NCI-H2196 (cell line): ENCODE data around the gene MTREX.
"Not testable (repeated sequence)": the region's sequence is repeated elsewhere in the genome, so short reads cannot be mapped to it uniquely, and the experiment has no call there.

Experiments used
- DNase-seq: peaks from one replicate; lab custom pipeline; 2025; ENCODE audit not compliant: unreplicated experiment; lab: John Stamatoyannopoulos, UW

Gene MTREX

DNA sequence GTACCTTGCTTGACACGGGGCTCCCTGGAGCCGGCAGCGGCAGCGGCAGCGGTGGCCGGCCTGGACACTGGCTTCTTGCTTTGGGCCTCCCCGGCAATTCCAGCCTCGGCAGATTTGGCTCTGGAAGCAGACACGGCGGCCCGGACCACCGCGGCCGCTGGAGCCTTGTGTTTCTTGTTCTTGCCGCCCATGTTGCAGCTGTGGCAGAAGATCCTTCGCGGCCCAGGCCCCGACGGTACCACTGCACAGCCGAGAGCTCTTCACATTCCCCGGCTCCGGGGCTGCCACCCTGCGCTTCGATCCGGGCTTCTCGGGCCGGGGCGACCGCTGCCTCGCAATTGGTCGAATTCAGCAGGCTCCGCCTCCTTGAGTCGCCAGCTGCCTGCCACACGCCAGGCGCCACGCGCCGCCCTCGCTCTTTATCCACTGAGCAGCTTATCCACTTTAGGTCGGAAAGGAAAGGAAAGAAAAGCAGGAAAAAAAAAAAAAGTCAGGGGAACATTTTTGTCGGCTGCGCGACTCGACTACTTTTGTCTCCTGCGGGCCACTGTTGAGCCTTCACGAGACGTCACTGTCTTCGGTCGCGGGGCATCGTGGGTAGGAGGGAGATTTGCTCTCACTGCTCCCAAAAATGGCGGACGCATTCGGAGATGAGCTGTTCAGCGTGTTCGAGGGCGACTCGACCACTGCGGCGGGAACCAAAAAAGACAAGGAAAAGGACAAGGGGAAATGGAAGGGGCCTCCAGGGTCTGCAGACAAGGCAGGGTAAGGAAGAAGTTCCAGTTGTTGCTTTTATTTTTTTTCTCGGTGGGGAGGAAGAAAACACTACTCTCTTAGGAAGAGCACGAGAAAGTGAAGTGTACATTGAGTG is at the start of gene MTREX, which contains the start of gene DHX29:
TSS of gene MTREX (plus strand) at position 607 of the 871 bp plus-strand sequence. CDS start at position 632, 25 bp downstream.
TSS of gene DHX29 (minus strand) at position 312 of the 871 bp plus-strand sequence. CDS start at position 191, 121 bp downstream.
- DNase-seq = peak; percentile 81

DNA sequence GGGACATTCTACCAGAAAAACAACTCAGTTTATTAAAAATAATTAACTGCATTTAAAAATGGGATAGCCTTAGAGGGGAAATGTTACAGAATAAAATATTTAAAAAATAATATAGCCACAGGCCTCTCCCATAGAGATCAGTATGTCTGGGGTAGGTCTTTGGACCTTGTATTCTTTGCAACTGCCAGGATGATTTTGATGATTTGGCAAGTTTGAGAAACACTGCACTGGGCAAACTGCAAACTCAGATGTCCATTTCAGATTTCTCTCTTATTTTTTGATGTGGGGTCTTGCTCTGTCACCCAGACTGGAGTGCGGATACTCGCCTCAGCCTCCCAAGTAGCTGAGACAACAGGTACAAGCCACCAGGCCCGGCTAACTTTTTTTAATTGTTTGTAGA is 49.5 kb upstream of the MTREX start:
- DNase-seq = no peak

DNA sequence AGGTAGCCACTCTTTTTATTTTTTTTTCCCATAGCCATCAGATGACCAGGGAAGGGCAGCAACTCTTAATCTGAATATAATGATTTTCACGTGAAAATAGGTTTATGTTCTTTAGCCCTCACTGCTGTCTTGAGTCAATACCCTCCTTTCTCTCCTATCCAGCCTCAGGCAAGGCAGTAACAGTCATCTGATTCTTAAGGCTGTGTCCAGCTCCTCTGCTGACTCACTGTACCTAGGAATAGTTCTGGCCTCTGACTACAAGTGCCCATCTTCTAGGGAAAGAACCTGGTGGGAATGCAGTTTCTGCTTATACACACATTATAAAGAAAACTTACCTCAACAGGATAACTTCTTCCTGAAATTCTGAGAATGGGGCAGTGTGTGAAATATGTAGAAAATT is 31.0 kb upstream of the MTREX start:
- DNase-seq = no peak

DNA sequence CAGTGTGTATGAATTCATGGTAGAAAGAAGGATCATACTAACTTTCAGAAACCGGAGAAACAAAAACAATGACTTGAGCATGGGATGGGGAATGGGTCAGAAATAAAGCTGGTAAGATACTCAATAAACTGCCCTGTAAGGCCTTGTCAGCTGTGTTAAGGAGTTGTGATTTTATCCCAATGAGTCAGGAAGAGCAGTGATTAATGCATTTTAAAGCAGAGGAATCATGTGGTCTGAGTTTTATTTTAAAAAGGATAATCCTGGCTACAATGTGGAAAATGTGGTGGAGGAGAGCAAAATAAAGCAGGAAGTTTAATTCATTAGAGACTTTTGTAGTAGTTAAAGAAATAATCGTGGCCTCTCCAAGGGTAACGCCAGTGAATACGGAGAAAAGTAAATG is 29.0 kb upstream of the MTREX start:
- no peak for DNase-seq

DNA sequence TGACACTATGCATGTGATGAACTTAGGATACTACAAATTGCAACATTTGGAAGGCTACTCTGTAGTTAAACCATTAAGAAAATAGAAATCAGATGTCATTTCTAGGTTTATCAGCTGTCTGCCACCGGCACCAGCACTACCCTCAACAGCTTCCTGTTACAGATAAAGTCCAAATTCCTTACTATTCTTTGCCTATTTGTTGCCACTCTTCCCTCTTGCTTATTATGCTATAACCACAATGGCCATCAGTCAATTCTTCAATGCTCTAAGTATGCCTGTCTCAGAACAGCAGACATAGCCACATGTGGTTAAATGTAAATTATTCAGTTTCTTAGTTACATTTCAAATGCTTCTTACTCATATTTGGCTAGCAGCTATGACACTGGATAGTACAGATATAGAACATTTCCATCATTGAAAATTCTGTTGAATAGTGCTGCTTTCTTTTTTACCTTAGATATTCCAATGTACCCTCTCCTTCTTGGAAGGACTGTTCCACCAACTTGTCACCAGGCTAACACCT is 21.3 kb upstream of the MTREX start:
- no peak for DNase-seq

DNA sequence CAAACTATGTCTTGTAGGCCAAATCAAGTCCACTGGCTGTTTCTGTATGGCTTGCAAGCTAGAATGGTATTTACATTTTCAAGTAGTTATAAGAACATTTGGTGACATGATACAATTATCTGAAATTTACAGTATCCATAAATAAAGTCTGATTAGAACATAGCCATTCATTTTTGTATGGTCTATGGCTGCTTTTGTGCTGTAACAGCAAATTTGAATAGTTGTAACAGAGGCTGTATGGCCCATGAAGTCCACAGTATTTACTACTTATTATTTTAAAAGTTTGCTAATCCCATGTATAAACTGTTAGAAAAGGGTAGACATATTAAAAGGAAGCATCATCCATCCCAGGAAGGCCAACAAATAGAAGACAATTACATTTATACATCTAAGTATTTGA is 18.0 kb upstream of the MTREX start:
- DNase-seq = no peak

DNA sequence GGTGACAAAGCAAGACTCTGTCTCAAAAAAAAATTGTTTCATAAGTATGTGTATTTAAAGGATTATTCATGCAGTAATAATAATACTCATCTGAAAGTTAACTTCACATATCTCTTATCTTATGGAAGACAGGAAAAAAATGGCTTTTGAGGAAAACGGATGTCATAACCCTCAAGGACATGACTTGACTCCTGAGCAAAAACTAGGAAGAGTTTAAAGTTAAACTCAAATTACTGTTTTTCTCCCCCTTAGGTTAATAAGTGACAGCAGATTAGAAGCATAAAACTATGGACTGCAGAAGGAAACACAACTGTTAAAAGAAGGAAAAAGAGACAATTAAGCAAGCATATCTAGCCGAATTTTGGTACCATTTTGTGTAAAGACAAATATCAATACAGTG is 16.8 kb upstream of the MTREX start:
- no peak for DNase-seq

DNA sequence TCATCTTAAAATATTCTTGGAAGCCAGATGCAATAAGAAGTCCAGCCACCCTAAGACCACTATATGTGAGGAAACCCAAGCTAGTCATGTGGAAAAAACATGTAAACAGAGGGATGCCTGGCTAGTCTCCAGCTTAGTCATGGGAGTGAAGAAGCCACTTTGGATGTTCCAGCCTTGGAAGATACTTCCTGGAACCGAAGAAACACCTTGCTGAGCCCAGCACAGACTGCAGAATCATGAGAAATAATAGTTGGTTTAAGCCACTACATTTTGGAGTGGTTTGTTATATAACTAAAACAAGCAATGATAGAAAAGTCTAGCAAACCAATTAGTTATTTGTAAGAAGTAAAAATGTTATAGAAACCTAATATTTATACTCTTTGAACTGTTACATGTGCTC is 12.9 kb upstream of the MTREX start:
- no peak for DNase-seq

DNA sequence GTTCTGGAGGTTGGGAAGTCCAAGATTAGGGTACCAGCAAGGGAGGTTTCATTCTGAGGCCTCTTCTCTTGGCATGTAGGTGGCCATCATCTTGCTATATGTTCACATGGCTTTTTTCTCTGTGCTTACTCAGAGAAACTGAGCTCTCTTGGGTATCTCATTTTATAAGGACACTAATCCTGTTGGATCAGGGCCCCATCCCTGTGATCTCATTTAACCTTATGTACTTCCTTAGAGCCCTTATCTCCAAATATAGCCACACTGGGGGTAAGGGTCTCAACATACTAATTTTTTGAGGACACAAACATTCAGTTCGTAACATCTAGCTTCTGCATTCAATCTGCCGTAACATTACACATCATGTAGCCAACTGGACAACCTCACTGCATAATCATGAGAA is 6.9 kb upstream of the MTREX start:
- no peak for DNase-seq

DNA sequence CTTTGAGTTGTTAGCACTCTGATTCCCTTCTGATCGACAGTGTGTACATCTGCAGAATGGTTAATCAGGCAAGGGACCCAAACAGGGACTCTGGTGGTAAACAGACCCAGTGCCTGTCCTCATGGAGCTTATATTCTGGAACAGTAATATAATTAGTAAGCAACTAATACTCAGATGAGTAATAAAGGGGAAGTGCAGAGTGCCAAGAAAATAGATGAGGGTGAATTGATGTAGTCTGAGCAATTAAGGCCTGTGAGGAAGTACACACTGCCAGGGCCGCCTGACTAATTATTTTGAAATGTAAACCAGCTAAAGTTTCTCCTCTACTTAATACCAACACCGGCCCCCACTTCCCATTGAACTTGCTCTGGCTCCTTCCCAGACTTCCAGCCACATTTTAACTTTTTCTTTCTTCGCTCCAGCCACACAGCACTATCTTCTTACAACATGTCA is 4.5 kb upstream of the MTREX start:
- DNase-seq = no peak

DNA sequence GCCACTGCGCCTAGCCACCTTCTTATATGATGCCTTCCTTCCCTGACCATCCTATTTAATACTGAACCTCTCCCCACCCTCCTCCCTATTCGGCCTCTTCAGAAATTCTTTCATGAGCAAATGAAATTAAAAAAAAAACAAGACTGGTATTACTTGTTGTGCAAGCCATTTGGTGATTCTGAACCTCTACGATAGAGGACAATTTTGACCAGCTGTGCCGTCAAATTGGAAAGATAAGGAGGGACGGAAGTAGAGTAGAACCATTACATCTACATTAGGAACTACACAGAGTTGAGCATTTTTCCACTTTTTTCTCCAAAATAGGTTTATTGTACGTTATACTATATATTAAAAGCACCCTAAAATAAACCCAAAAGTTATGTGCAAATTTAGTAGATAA is 3.2 kb upstream of the MTREX start:
- no peak for DNase-seq

DNA sequence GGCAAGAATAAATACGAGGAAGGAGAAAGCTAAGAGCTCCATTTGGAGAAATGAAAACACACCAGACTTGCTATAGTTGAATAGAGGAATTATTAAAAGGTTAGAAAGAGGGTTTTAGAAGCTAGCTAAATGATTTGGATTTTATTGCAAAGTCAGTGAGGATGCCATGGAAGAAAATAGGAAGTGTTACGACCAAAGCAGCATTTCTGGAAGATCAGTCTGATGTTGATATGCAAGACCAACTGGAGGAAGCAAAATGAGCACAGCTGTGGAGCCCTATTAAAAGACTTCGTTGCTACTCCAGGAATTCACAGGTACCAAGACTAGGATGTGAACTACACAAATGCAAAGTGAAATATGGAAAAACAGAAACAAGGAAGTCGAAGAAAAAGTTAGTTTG is 2.4 kb upstream of the MTREX start:
- no peak for DNase-seq

DNA sequence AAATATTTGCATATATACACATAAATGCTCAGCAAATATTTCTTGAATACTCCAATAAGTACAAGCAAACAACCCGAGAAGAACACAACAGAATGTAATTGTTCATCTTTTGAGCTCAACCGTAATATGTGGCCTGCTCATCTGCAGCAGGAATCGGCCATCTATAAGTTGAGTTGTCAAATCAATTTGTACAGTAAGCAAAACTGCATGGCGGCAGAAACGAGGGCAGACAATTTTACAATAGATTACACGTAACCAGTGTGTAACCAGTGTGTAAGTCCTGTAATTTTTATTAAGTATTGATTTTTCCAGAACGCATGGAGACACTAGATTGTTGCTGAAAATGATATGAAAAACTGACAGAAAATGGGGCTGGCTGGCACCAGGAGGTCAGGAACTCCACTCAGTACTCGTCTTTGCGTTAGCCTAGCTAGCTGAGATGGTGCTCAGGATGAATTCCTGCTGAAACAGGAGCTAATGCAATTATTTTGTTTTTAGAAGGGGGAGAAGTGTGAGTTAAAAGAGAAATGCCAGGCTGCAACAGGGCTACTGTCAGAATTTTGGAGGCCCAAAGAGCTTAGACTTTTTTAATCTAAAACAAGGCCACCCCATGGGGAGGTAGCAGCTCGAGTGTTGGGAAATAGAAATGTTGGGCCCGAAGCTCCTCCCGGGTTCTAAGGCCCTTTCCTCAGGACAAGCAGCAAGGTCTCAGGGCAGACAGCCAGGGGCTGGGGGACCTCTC is 977 bp upstream of the MTREX start:
- no peak for DNase-seq

DNA sequence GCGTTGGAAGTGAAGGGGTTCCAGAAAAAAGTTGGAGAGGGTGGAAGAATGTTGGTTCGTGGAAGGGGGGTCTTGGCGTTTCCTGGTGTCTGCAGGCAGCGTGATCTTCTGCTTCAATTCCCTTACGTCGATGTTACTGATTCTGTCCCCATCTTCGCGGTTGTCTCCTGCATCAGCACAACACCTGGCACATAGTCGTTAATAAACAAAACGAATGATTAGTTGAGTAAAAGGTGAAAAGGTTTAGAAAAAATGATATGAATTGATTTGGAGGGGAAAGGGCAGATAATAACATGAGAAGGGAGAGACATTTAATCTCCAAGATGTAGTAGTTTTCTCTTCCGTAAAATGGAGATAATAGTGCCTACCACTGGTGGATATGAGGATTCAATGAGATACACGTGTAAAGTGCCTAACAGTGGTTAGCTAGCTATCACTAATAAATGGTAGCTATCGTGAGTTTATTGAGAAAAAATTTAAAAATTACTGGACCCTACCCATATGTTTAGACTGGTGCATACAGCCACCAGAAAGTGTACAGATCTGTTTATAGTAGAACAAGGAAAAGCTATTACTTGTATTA is 556 bp downstream of the MTREX start:
- DNase-seq = no peak

DNA sequence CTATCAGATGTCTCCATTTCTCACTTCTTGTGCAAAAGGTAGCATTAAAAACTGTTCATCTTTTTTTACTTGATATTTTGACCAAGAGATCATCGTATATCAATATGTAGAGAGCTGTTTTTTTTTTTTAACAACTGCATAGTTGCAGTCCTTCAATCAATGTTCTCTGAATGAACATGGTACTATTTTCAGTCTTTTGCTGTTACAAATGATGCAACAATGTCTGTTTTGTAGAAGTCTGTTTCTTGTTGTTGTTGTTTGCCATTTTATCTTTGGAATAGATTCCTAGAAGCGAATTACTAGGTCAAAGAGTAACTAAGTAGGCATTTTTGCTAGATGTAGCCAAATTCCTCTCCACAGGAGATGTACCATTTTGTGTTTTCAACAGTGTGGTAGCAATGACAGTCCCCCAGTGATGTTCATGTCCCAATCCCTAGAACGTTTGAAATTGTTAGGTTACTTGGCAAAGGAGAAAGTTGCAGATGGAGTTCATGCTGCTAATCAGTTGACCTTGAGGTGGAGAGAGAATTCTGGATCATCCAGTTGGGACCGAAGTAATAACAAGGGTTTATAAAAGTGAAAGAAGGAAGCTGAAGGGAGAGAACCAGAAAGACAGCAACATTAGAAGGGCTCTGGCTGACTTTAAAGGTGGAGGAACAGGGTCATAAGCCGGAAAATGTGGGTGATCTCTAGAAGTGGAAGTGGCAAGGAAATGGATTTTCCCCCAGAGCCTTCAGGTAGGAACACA is 6.3 kb downstream of the MTREX start:
- DNase-seq = no peak

DNA sequence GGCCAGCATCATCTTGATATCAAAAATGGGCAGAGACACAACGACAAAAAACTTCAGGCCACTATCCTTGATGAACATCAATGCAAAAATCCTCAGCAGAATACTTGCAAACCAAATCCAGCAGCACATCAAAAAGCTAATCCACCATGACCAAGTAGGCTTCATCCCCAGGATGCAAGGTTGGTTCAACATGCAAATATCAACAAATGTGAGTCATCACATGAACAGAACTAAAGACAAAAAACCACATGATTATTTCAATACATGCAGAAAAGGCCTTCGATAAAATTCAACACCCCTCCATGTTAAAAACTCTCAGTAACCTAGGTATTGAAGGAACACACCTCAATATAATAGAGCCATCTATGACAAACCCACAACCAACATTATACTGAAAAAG is 8.5 kb downstream of the MTREX start:
- DNase-seq = no peak

DNA sequence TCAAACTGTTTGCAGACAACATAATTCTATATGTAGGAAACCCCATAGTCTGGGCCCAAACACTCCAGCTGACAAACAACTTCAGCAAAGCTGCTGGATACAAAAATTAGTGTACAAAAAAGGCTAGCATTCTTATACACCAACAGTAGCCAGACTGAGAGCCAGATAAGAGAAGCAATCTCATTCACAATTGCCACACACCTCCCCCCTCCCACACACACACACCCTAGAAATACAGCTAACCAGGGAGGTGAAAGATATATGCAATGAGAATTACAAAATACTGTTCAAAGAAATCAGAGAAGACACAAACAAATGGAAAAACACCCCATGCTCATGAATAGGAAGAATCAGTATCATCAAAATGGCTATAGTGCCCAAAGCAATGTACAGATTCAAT is 9.0 kb downstream of the MTREX start:
- no peak for DNase-seq

DNA sequence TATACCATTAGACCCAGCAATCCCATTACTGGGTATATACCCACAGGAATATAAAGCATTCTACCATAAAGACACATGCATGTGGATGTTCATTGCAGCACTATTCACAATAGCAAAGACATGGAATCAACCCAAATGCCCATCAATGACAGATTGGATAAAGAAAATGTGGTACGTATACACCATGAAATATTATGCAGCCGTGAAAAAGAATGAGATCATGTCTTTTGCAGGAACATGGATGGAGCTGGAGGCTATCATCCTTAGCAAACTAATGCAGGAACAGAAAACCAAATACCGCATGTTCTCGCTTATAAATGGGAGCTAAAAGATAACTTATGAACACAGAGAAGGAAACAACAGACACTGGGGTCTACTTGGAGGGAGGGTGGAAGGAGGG is 10.4 kb downstream of the MTREX start:
- DNase-seq = not testable (repeated sequence)

DNA sequence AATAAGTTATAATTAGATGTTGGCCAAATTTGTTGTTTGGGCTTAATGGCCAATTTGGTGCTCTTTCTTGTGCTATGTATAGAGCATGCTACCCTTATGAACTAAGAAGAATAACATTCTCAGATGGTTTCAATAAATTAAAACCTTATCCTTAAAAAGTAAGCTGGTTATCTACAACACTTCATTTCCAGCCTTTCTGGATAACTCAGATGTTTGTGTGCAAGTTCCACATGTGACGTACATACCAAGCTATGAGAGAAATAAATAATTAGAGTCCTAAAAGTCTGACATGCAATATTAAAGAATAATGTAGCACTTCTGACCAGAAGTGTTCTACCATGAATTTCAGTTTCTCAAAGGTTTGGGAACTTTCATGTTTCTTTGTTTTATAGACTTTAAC is 11.7 kb downstream of the MTREX start:
- no peak for DNase-seq

DNA sequence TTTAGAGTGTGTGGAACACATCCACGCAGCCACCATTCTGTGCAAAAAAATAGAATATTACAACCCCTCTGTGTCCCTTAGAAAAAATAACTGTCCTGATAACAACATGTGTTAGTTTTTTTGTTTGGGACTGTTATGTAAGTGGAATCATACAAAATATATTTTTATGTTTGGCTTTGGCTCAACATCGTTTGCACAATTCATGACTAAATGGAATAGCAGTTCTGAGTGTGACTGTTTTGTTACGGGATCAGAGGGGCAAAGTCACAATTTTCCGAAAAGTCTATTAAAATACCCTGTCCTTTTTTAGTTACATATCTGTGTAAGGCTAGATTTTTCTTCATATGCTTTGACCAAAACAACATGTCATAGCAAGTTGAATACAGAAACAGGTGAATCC is 12.8 kb downstream of the MTREX start:
- no peak for DNase-seq

DNA sequence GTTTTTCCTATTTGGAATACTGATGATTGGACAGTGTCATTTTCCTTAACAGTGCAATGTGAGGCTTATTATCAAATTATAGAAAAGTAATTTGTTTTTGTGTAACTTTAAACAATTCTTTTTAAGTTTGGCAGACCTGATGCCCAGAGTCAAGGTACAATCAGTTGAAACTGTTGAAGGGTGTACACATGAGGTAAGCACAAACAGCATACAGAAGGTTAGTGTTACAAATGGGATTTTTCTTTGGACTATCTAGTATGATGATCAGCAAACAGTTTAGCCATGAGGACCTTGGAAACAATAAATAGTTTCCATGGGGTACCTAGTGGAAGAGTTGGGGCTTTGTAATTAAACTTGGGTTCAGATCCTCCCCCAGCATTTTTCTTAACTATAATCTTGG is 16.2 kb downstream of the MTREX start:
- no peak for DNase-seq
